Measurements from ENCODE around the gene HAGH.

HAGH gene

GRCh38 chr16:1772908-1773702 is 53.5 kb downstream of the HAGH start, which contains the start of gene MRPS34:
Gene MRPS34 (minus strand): TSS chr16:1773134. CDS start chr16:1773119, 15 bp downstream.
- DNase-seq = peak; percentile 49

GRCh38 chr16:1772362-1772907 is 54.2 kb downstream of the HAGH start, which contains the start of gene EME2:
Gene EME2 (plus strand): TSS chr16:1772810. CDS start chr16:1773228, 418 bp downstream.
- no peak for DNase-seq

GRCh38 chr16:1771864-1772361 is 54.7 kb downstream of the HAGH start:
- DNase-seq = no peak

DNA sequence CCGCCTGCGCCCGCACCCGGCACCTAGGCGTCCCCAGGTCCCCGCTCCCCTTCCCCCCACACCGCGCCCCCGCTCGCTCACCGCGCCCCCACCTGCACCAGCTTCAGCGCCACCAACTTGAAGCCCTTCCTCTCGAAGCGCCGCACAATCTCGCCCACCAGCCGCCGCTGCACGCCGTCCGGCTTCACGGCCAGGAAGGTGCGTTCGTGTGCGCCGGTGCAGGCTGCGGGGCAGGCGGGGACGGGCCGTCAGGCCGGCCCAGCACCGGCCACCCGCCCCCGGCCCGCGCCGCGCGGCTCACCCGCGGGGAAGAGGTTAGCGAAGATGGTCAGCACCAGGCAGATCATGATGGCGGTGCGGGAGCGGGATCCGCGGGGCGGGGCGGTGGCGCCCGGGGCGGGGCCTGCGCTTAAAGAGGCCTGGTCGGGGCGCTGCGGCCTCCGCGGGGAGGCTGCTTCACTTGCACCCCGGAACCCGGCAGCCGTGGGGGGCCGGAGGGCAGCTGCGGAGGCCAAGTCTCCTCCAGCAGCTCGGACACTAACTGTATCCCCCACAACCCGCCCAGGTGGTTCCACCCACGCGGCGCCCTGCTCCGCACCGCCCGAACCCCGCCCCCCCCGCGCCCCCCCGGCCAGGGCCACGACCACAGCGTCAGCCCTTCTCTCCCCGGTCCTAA is 55.3 kb downstream of the HAGH start, which contains the start of gene NME3:
Gene NME3 (minus strand): TSS at position 356 of the 676 bp plus-strand sequence. CDS start 9 bp downstream, at position 347.
- peak; percentile 17 for DNase-seq

- DNase-seq = peak; percentile 70
Observed at GRCh38 chr16:1770328-1771187, 56.1 kb downstream of the HAGH start.

DNA sequence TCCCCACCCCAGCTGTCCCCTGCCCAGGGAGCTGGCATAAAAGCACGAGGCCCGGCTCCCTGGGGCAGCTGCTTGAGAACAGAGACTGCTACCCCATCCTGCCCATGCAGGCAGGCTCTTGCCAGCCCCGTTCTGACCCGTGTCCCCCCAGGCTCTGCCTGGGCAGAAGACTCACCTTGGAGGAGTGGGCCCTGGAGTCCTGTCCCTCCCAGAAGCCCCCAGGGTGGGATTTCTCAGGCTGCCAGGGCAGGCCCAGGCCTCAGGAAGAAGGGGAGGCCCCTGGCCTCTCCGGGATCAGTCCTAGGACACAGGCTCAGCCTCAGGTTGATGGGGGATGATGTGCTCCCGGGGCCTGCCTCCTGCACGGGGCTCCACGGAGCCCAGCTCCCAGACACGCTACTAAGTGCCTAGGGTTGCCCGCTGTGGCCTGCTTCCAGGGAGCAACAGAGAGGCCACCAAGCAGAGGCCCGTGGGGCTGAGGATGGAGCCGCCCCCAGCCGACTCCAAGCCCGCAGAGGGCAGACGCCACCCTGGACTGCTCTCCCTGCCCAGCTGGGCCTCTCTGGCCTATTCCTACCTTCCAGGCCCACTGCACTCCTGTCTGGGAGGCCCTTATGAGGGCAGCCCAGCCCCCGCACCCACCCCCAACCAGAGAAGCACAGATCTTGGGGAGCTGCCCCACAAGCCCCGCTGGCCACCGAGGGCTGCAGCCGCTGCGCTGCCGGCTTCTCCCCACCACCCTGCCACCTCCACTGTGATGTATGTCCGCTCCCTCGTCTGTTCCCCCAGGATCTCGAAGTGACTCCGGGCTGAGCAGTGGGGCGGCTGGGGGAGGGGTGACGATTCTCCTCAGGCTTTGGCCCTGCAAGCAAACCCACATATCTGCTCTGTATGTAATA is 57.0 kb downstream of the HAGH start:
- no peak for DNase-seq

DNA sequence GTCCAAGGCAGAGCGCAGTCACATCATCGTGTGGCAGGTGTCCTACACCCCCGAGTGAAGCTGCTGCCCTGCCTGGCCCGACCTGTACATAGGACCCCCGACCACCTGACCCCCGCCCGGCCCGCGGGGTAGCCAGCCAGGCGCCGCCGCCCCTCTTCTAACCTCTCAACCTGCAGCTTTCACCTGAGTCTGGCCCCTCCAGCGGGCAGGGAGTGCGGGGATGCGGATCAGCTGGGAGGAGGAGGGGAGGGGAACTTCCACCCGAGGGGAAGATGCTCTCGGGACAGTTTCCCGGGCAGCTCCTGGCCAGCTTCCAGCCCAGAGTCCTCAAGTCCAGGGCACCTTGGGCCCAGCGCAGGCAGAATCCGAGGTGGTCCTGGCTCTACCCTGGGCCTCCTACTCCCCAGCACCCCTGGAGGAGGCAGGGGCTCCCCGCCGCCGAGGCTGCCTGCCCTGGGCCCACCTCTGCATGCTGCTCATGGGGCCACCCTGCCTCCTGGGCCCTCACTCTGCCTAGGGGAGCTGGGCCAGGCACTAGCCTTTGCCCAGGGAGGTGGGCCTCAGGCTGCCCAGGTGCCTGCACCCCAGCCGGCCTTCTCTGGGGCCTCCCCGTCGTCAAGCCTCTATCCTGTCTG is 57.7 kb downstream of the HAGH start:
- DNase-seq = no peak

DNA sequence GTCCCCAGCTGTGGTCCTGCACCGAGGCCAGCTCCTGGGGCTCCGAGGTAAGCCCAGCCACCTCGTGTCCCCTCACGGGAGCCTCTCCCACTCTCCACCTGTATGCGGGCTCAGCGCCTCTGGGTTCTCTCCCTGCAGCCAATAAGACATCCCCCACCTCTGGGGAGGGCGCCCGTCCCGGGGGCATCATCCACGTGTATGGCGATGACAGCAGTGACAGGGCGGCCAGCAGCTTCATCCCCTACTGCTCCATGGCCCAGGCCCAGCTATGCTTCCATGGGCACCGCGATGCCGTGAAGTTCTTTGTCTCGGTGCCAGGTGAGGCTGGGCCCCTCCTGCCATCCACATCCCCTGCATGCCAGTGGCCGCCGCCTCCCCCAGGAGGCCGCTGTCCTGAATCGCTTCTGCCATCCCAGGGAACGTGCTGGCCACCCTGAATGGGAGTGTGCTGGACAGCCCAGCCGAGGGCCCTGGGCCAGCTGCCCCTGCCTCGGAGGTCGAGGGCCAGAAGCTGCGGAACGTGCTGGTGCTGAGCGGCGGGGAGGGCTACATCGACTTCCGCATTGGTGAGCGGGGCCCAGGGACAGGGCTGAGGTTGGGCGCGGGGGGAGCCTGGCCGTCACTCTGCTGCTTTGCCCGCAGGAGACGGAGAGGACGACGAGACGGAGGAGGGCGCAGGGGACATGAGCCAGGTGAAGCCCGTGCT is 58.4 kb downstream of the HAGH start:
- no peak for DNase-seq

- no peak for DNase-seq
Observed at GRCh38 chr16:1767116-1767994, 59.3 kb downstream of the HAGH start.

GRCh38 chr16:1766701-1767100 is 59.9 kb downstream of the HAGH start:
- DNase-seq = no peak

- no peak for DNase-seq
Observed at GRCh38 chr16:1766231-1766630, 60.4 kb downstream of the HAGH start.

- no peak for DNase-seq
Observed at GRCh38 chr16:1765826-1766225, 60.8 kb downstream of the HAGH start.

GRCh38 chr16:1764971-1765370 is 61.7 kb downstream of the HAGH start:
- DNase-seq = no peak

GRCh38 chr16:1763521-1764511 is 62.8 kb downstream of the HAGH start:
- DNase-seq = no peak

DNA sequence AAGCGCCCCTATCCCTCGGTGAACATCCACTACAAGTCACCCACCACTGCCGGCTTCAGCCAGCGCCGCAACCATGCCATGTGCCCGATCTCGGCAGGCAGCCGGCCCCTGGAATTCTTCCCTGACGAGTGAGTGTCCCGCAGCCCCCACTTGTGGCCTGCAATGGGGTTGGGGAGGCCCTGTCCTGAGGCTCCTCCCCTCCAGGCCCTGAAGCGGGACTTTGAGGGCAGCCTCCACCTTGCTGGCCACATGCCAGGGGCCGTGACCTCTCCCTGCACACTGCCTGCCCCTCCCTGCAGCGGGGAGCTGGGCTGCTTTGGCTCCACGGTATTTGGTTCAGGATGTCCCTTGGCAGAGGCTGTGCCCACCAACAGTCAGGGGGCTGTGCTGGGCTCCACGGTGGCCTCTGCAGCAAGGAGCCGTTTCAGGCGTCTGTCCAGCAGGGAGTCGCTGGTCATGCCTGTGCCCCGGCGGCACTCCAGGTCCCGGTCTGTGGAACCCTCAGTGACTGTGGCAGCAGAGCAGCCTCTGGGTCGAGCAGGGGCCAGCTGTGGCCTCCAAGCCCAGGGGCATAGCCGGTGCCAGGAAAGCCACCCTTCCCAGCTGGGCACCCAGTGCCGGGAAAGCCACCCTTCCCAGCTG is 63.6 kb downstream of the HAGH start:
- DNase-seq = no peak

DNA sequence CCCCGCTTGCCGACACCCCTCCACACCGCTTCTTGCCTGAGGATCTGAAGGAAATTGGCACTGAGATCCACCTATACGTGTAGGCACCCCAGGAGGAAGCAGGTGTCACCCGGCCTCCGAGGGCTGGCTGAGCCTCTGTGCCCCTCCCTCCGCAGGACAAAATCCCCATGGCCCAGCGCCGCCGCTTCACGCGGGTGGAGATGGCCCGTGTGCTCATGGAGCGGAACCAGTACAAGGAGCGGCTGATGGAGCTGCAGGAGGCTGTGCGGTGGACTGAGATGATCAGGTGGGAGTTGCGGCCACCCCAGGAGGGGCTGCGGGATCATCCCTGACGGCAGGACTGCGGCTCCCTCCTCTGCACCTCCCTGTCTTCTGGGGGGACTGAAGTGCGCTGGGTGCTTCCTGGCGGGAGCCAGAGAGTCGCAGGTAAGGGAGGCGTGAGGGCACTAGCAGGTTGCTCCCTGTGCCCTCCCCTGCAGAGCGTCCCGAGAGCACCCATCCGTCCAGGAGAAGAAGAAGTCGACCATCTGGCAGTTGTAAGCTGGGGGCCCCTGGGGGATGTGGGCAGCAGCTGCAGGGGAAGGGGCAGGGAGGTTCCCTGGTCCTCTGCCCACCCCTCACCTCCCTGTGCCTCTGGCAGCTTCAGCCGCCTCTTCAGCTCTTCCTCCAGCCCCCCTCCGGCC is 64.3 kb downstream of the HAGH start:
- no peak for DNase-seq

GRCh38 chr16:1761751-1762150 is 64.9 kb downstream of the HAGH start:
- no peak for DNase-seq

All from DMS79 (cell line).